ENCODE data around the gene INSRR. TPM values are rescaled to one million over a fixed set of nuclear protein-coding genes. Genes with fewer than 3 reads are reported as not detected.
A peak's percentile ranks its signal among the peaks of the same experiment; 100 is the strongest.

Gene INSRR
- total and polyA plus RNA-seq, 2 of the 4 experiments (the other 2 are of a cell fraction): not detected

- 100% methylated on average over 1 of the region's 18 CpGs; no CpG with 5 or more reads in 1 of the 2 experiments for WGBS, 2 experiments (ENCODE audit: extremely low coverage in 2 of 2, insufficient read length in 1 of 2)
Measured at GRCh38 chr1:156828400-156829124, 30.4 kb downstream of the INSRR start.

More at GRCh38 chr1:156828400-156829124, 30.4 kb downstream of the INSRR start:
- Histone ChIP-seq H3K14ac (replicated peaks; ENCODE audit: low read depth, low read length) (no peak overlapping the region), H3K27me3 (ENCODE audit: control insufficient read depth, insufficient read depth, low read length) (peaks cover 62% of the 10 kb centered on the region), H4K20me1 (ENCODE audit: insufficient read depth, low read length) (no peaks in the 10 kb centered on the region), H3K56ac (ENCODE audit: extremely low read depth, insufficient read depth, low read length) (no peak overlapping the region), H3K36me3 (ENCODE audit: control insufficient read depth, insufficient read depth, low read length) (no peaks in the 10 kb centered on the region), H2AFZ (replicated peaks; ENCODE audit: low read length, poor library complexity) (peak overlapping the region; percentile 65), H3K4me2 (ENCODE audit: low read depth, low read length) (no peak overlapping the region), H2AK5ac (ENCODE audit: low read depth, low read length) (no peak overlapping the region), H3K4me3 (ENCODE audit: insufficient read depth, low read depth, low read length) (no peak overlapping the region), H4K91ac (ENCODE audit: insufficient read depth, low read depth, low read length) (no peak overlapping the region), H4K5ac (ENCODE audit: low read depth, low read length) (no peak overlapping the region), H3K27ac (ENCODE audit: insufficient read depth, low read length) (no peak overlapping the region), H3K18ac (ENCODE audit: low read depth, low read length) (no peak overlapping the region), H3K23ac (ENCODE audit: low read depth, low read length) (no peak overlapping the region), H3K9ac (ENCODE audit: low read depth, low read length) (no peak overlapping the region), H3K9me3 (ENCODE audit: control insufficient read depth, insufficient read depth, low read length) (no peaks in the 10 kb centered on the region), H4K8ac (ENCODE audit: low read depth in 2 of 2, low read length in 2 of 2) (no peak overlapping the region), H2BK20ac (ENCODE audit: low read depth, low read length) (no peak overlapping the region), H3K79me1 (ENCODE audit: low read depth in 1 of 2, low read length in 2 of 2) (no peaks in the 10 kb centered on the region), H2AK9ac (replicated peaks; ENCODE audit: low read depth, low read length, poor library complexity) (no peak overlapping the region), H2BK120ac (ENCODE audit: low read depth, low read length) (no peak overlapping the region), H3K4me1 (ENCODE audit: control insufficient read depth, insufficient read depth, low read length) (no peaks in the 10 kb centered on the region), H3K4ac (ENCODE audit: low read depth, low read length) (no peak overlapping the region), H2BK15ac (ENCODE audit: low read depth, low read length) (no peak overlapping the region), H2BK5ac (ENCODE audit: low read depth, low read length, poor library complexity, severe bottlenecking) (no peak overlapping the region), H3K9me1 (ENCODE audit: insufficient read depth, low read length) (no peaks in the 10 kb centered on the region)
- ATAC-seq (ENCODE audit: low read depth): no peak
- intact Hi-C loops (cut with micrococcal nuclease) (no loop called here), dilution Hi-C loops (cut with HindIII; ENCODE audit: low sequenced_read_pairs, unreplicated experiment) (no loop called here), in situ Hi-C loops (cut with MboI; ENCODE audit: low sequenced_read_pairs) (no loop called here)
- TF ChIP-seq MXI1 (IDR thresholded peaks at IDR 0.05; ENCODE audit: borderline replicate concordance, low read depth, low read length): no peak
- TF ChIP-seq BHLHE40 (IDR thresholded peaks at IDR 0.05; ENCODE audit: low read depth, low read length): no peak
- no peak for TF ChIP-seq CEBPB (IDR thresholded peaks at IDR 0.05; ENCODE audit: low read depth, low read length)
- no peak for TF ChIP-seq POLR2A (IDR thresholded peaks at IDR 0.05; ENCODE audit: low read depth, low read length)
- TF ChIP-seq, protein P1, sequence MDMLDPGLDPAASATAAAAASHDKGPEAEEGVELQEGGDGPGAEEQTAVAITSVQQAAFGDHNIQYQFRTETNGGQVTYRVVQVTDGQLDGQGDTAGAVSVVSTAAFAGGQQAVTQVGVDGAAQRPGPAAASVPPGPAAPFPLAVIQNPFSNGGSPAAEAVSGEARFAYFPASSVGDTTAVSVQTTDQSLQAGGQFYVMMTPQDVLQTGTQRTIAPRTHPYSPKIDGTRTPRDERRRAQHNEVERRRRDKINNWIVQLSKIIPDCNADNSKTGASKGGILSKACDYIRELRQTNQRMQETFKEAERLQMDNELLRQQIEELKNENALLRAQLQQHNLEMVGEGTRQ (IDR thresholded peaks at IDR 0.05; ENCODE audit: low read depth, low read length): no peak
- TF ChIP-seq, protein P2, sequence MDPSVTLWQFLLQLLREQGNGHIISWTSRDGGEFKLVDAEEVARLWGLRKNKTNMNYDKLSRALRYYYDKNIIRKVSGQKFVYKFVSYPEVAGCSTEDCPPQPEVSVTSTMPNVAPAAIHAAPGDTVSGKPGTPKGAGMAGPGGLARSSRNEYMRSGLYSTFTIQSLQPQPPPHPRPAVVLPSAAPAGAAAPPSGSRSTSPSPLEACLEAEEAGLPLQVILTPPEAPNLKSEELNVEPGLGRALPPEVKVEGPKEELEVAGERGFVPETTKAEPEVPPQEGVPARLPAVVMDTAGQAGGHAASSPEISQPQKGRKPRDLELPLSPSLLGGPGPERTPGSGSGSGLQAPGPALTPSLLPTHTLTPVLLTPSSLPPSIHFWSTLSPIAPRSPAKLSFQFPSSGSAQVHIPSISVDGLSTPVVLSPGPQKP (IDR thresholded peaks at IDR 0.05; ENCODE audit: borderline replicate concordance, low read depth, low read length): no peak
- TF ChIP-seq RFX5 (IDR thresholded peaks at IDR 0.05; ENCODE audit: low read depth, low read length): no peak
- TF ChIP-seq CHD1 (IDR thresholded peaks at IDR 0.05; ENCODE audit: low read depth, low read length): no peak
- TF ChIP-seq, protein P3, sequence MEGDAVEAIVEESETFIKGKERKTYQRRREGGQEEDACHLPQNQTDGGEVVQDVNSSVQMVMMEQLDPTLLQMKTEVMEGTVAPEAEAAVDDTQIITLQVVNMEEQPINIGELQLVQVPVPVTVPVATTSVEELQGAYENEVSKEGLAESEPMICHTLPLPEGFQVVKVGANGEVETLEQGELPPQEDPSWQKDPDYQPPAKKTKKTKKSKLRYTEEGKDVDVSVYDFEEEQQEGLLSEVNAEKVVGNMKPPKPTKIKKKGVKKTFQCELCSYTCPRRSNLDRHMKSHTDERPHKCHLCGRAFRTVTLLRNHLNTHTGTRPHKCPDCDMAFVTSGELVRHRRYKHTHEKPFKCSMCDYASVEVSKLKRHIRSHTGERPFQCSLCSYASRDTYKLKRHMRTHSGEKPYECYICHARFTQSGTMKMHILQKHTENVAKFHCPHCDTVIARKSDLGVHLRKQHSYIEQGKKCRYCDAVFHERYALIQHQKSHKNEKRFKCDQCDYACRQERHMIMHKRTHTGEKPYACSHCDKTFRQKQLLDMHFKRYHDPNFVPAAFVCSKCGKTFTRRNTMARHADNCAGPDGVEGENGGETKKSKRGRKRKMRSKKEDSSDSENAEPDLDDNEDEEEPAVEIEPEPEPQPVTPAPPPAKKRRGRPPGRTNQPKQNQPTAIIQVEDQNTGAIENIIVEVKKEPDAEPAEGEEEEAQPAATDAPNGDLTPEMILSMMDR (conservative IDR thresholded peaks at IDR 0.05; ENCODE audit: low read depth, low read length): no peak
- TF ChIP-seq RAD21 (IDR thresholded peaks at IDR 0.05; ENCODE audit: low read length): no peak
- TF ChIP-seq SMC3 (IDR thresholded peaks at IDR 0.05; ENCODE audit: low read depth, low read length): no peak
- TF ChIP-seq FOS (IDR thresholded peaks at IDR 0.05; ENCODE audit: low read depth, low read length): no peak
- no peak for TF ChIP-seq NFE2L2 (IDR thresholded peaks at IDR 0.05; ENCODE audit: low read depth, low read length)
- no peak for TF ChIP-seq MAZ (IDR thresholded peaks at IDR 0.05; ENCODE audit: borderline replicate concordance, low read depth, low read length)
- no peak for TF ChIP-seq RCOR1 (IDR thresholded peaks at IDR 0.05; ENCODE audit: insufficient replicate concordance, low read length)
- TF ChIP-seq MAFK (IDR thresholded peaks at IDR 0.05; ENCODE audit: low read depth, low read length): no peak
- ChIA-PET CTCF (interaction anchor here (0.6 to 1.9 kb wide), 2 partner anchors 10 to 194 kb away, joined by 3 to 8 read pairs; no protein-coding TSS in a partner anchor), POLR2A (ENCODE audit: unreplicated experiment) (no interaction called here)
- BruUV-seq (replicated peaks): no TSS peak
- DNase-seq: no peak

Data from IMR-90 (cell line).